Endothelial cell (in vitro differentiated cells): Measurements from ENCODE around the gene PPFIBP2. TPM values are rescaled to one million over a fixed set of nuclear protein-coding genes. Genes with fewer than 3 reads are reported as not detected.

Experiments
- DNase-seq: peaks from one replicate; pipeline ENCODE4 v3.0.0; 2021; ENCODE audit warnings: low spot score
- H3K27ac Mint-ChIP-seq: one replicate; pipeline ENCODE4 v1.8.0; 2021; ENCODE audit warnings: mixed read lengths, inconsistent platforms; ENCODE audit not compliant: unreplicated experiment
- H3K27me3 Mint-ChIP-seq: one replicate; pipeline ENCODE4 v1.8.0; 2021; ENCODE audit warnings: mild to moderate bottlenecking, moderate library complexity, mixed read lengths, inconsistent platforms; ENCODE audit not compliant: unreplicated experiment
- H3K36me3 Mint-ChIP-seq: one replicate; pipeline ENCODE4 v1.8.0; 2021; ENCODE audit warnings: mild to moderate bottlenecking, low read depth, mixed read lengths, inconsistent platforms; ENCODE audit not compliant: unreplicated experiment
- H3K4me1 Mint-ChIP-seq: one replicate; pipeline ENCODE4 v1.8.0; 2021; ENCODE audit warnings: mild to moderate bottlenecking, mixed read lengths, inconsistent platforms; ENCODE audit not compliant: unreplicated experiment
- H3K4me3 Mint-ChIP-seq: one replicate; pipeline ENCODE4 v1.8.0; 2021; ENCODE audit warnings: mild to moderate bottlenecking, mixed read lengths, inconsistent platforms; ENCODE audit not compliant: unreplicated experiment
- H3K9me3 Mint-ChIP-seq: one replicate; pipeline ENCODE4 v1.8.0; 2021; ENCODE audit warnings: mixed read lengths, inconsistent platforms; ENCODE audit not compliant: unreplicated experiment
- CTCF ChIP-seq: fragments of 200-600 bp; sonication (generic); IDR thresholded peaks from one replicate; pipeline ENCODE4 v1.5.0; 2021; ENCODE audit warnings: antibody characterized with exemption; ENCODE audit not compliant: unreplicated experiment
- total RNA-seq: library from RNA; stranded (reverse); fragmentation: NEBNext Ultra II Directional; extraction: Animal tissue kit (Norgen Biotek cat#: 25700); gene quantifications from one replicate; pipeline ENCODE4 v1.2.1, GENCODE V29; 2021; ENCODE audit not compliant: unreplicated experiment

PPFIBP2 gene
- total RNA-seq, 1 donor from 2014 or later, result 7.3 TPM

- no peak overlapping the region for H3K27ac Mint-ChIP-seq
- no peaks in the 10 kb centered on the region for H3K9me3 Mint-ChIP-seq
- H3K36me3 Mint-ChIP-seq, result peaks cover 4% of the 10 kb centered on the region
- TF ChIP-seq CTCF, result no peak
- H3K4me1 Mint-ChIP-seq, result no peaks in the 10 kb centered on the region
- peaks cover 2% of the 10 kb centered on the region for H3K27me3 Mint-ChIP-seq
- no peak overlapping the region for H3K4me3 Mint-ChIP-seq
- DNase-seq, result no peak
These were observed 137.3 kb downstream of the PPFIBP2 start for GRCh38 chr11:7651140-7651551.

- Mint-ChIP-seq H3K27me3 (peaks cover 2% of the 10 kb centered on the region), H3K9me3 (no peaks in the 10 kb centered on the region), H3K4me1 (no peaks in the 10 kb centered on the region), H3K4me3 (no peak overlapping the region), H3K36me3 (peaks cover 4% of the 10 kb centered on the region), H3K27ac (no peak overlapping the region)
- no peak for TF ChIP-seq CTCF
- no peak for DNase-seq
These were observed 137.9 kb downstream of the PPFIBP2 start for GRCh38 chr11:7651700-7652099.

GRCh38 chr11:7654195-7654705, 140.5 kb downstream of the PPFIBP2 start:
- Mint-ChIP-seq H3K4me1 (peaks cover 7% of the 10 kb centered on the region), H3K36me3 (peaks cover 4% of the 10 kb centered on the region)
- no peak for DNase-seq

GRCh38 chr11:7655253-7656217, 141.7 kb downstream of the PPFIBP2 start:
- H3K4me1 Mint-ChIP-seq, result peaks cover 7% of the 10 kb centered on the region
- peaks cover 4% of the 10 kb centered on the region for H3K36me3 Mint-ChIP-seq
- TF ChIP-seq CTCF, result no peak
- no peak overlapping the region for H3K27ac Mint-ChIP-seq
- no peak overlapping the region for H3K4me3 Mint-ChIP-seq
- no peak for DNase-seq
- H3K27me3 Mint-ChIP-seq, result no peaks in the 10 kb centered on the region
- no peaks in the 10 kb centered on the region for H3K9me3 Mint-ChIP-seq

More at GRCh38 chr11:7654195-7654705, 140.5 kb downstream of the PPFIBP2 start:
- no peaks in the 10 kb centered on the region for H3K9me3 Mint-ChIP-seq
- H3K27ac Mint-ChIP-seq, result no peak overlapping the region
- H3K4me3 Mint-ChIP-seq, result no peak overlapping the region
- TF ChIP-seq CTCF, result no peak
- peaks cover 2% of the 10 kb centered on the region for H3K27me3 Mint-ChIP-seq

GRCh38 chr11:7656704-7657103, 142.9 kb downstream of the PPFIBP2 start:
- Mint-ChIP-seq H3K4me1 (peaks cover 7% of the 10 kb centered on the region), H3K36me3 (peaks cover 4% of the 10 kb centered on the region), H3K9me3 (no peaks in the 10 kb centered on the region), H3K27me3 (no peaks in the 10 kb centered on the region), H3K4me3 (no peak overlapping the region), H3K27ac (no peak overlapping the region)
- no peak for TF ChIP-seq CTCF
- DNase-seq, result no peak
